HG02973 (cell line): ENCODE measurements around the gene BTBD3.

ENCODE experiments used
- ATAC-seq: cut with Tn5 transposase; IDR thresholded peaks from one replicate; pipeline ENCODE4 v1.9.1; 2021; ENCODE audit warnings: moderate library complexity; ENCODE audit not compliant: unreplicated experiment

The BTBD3 gene

DNA sequence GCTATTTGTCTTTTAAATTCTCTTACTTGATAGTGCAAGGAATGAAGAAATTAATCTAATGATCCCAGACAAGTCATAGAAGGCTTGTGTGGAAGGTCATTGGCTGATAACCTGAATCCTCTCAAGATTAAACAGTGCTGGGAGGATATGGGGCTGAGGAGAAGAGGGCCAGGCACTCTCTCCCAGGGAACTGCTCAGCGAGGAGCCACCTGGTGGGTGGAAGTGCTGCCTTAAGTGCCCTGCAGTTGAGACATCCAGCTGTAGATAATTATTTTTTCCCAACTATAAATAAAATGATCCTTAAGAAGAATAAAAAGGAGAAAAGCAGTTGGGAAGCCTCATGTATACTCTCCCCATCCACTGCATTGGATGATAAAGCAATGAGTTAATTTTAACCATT, 47.9 kb downstream of the BTBD3 start:
- no peak for ATAC-seq

DNA sequence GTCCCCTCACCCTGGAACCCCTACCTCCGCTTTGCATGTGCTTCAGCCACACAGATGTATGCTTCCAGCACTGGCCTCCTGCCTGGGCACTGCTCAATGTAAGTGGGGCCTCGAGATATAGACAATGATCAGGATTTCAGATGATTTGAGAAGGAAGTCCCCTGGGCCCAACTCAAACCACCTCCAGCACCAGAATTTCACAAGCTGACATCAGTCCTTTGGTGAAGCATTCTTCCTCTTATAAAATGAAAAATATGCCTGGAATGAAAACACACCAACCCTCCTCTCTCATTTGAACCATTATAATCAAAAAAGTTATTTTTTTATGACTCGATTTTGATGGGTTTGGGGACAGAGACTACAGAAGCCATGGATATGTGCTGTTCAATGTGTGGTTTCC, 48.5 kb downstream of the BTBD3 start:
- no peak for ATAC-seq

DNA sequence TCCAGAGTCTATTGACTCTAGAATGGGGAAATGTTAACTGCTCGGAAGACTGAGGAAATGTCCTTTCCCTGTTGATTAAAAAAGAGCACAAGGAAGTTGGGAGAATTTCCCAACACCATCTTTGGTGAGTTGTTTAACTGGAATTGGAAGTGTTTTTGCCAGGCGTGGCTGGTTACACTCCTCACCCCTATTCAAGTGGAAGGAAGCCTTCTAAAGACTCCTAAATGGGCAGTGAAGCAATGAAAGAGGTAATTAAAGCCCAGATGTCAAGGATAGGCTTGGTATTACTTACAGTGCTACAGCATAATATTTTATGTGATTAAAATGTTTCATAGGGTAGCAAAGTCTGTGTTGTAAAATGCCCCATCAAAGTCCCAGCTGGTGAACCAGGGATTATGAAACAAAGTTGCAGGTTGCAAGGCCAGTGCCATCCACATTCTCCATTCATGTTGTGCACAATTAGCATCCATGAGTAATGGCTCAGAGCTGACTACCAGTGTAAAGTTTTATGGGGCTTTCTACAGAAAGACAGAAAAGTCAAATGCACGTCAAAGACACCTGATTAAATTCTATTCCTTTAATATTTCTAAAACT, 52.6 kb downstream of the BTBD3 start:
- ATAC-seq = no peak

DNA sequence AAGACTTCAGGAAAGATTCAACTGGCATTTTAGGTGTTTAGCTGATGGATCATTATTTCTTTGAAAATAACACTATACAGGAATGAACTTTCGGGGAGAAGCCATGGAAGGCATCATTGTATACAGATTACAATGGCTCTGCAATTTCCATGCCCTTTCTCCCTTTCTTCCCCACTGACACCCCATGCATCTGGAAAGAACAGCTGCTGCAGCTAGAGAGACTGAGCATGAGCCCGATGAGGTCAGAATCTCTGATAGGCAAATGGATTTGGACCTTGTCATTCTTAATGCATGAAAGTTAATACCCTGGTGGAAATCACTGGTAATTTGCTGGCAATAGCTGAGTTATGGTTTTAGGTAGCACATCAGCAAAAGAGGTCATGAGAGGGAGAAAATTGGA, 54.8 kb downstream of the BTBD3 start:
- ATAC-seq = no peak
